ENCODE measurements around the gene SLC2A3. TPM values are rescaled to one million over a fixed set of nuclear protein-coding genes. Genes with fewer than 3 reads are reported as not detected.
"Not testable (repeated sequence)": the region's sequence is repeated elsewhere in the genome, so short reads cannot be mapped to it uniquely, and the experiment has no call there.

SLC2A3 gene
- total RNA-seq, 1 experiment from 2014 or later, result 3,303 TPM

DNA sequence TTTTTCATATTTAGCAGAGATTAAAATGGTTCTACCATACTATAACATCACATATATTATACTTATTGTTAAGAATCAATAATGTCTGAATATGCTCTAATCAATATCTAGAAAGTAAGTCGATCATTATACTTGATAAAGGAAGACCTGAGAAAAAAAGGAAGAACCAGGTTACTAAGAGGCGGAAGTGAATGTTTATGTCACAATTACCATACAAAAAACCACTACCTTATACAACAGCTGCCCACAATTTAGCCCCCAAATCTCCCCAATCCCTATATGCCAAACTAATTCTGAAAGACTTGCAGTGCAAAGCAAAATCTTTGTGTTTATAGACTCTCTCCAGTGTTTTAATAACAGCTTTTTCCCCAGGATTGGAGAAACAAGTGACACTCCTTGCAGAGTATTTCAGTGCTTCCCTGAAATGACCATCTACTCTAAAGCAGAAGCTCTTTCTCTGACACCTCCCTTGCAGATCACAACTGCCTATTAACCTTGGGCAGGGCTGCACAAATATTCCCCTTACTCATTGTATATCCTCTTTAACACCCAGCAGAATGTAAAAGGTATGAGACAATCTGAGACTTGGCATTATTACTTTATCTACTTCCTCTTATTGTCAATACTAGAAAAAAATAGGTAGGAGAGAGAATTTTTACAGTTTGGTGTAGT, 12.7 kb upstream of the SLC2A3 start:
- H3K4me3 Mint-ChIP-seq (ENCODE audit: unreplicated experiment), result peak overlapping the region; percentile 13
- POLR2A ChIA-PET, result interaction anchor here (1.0 to 1.3 kb wide), 3 partner anchors 11 to 13 kb away, joined by 4 to 25 read pairs (median 4); partner anchors contain the start of gene SLC2A3

DNA sequence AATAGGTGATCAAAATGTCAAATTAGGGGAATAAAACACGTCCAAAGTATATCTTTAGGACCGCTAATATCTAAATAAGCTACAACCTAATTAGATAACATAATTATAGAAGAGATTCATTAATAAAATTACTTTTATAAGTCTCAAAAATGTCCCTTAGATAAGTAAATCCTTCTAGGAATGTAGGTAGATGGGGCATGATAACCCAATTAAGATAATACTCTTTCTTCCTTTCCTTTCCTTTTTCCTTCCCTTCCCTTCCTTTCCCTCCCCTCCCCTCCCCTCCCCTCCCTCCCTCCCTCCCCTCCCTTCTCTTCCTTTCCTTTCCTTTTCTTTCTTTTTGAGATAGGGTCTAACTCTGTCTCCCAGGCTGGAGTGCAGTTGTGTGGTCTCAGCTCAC, 11.0 kb upstream of the SLC2A3 start:
- ChIA-PET POLR2A (interaction anchor here (0.5 kb wide), 1 partner anchor 11 kb away, joined by 4 read pairs; no protein-coding TSS in a partner anchor), CTCF (interaction anchor here (1.2 kb wide), 1 partner anchor 14 kb away, joined by 3 read pairs; no protein-coding TSS in a partner anchor)
- intact Hi-C loops (cut with micrococcal nuclease; ENCODE audit: unreplicated experiment), result no loop called here
- no TSS peak for BruUV-seq (replicated peaks)
- Mint-ChIP-seq H3K4me3 (ENCODE audit: unreplicated experiment) (no peak overlapping the region), H3K27me3 (ENCODE audit: insufficient read depth, unreplicated experiment) (no peaks in the 10 kb centered on the region), H3K27ac (ENCODE audit: unreplicated experiment) (no peak overlapping the region), H3K9me3 (ENCODE audit: unreplicated experiment) (no peaks in the 10 kb centered on the region), H3K36me3 (ENCODE audit: insufficient read depth, unreplicated experiment) (no peaks in the 10 kb centered on the region), H3K4me1 (ENCODE audit: low read depth, unreplicated experiment) (peaks cover 16% of the 10 kb centered on the region)
- TF ChIP-seq, protein P1, sequence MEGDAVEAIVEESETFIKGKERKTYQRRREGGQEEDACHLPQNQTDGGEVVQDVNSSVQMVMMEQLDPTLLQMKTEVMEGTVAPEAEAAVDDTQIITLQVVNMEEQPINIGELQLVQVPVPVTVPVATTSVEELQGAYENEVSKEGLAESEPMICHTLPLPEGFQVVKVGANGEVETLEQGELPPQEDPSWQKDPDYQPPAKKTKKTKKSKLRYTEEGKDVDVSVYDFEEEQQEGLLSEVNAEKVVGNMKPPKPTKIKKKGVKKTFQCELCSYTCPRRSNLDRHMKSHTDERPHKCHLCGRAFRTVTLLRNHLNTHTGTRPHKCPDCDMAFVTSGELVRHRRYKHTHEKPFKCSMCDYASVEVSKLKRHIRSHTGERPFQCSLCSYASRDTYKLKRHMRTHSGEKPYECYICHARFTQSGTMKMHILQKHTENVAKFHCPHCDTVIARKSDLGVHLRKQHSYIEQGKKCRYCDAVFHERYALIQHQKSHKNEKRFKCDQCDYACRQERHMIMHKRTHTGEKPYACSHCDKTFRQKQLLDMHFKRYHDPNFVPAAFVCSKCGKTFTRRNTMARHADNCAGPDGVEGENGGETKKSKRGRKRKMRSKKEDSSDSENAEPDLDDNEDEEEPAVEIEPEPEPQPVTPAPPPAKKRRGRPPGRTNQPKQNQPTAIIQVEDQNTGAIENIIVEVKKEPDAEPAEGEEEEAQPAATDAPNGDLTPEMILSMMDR (IDR thresholded peaks at IDR 0.05; ENCODE audit: insufficient read depth in 1 of 2, low read depth in 1 of 2, low read length in 1 of 2, severe bottlenecking in 1 of 2, unreplicated experiment in 1 of 2), result no peak
- no peak for DNase-seq
- Histone ChIP-seq H3K27me3 (replicated peaks; ENCODE audit: control insufficient read depth, insufficient read depth, low read length) (no peaks in the 10 kb centered on the region), H3K4me3 (ENCODE audit: low read depth, low read length) (no peak overlapping the region), H3K36me3 (ENCODE audit: control insufficient read depth, insufficient read depth, low read length) (no peaks in the 10 kb centered on the region), H3K4me1 (peaks cover 22% of the 10 kb centered on the region), H3K9me3 (no peaks in the 10 kb centered on the region)

More for the DNA sequence above, 12.7 kb upstream of the SLC2A3 start:
- DNase-seq, result no peak
- H3K4me1 Mint-ChIP-seq (ENCODE audit: low read depth, unreplicated experiment), result peaks cover 18% of the 10 kb centered on the region
- peaks cover 22% of the 10 kb centered on the region for H3K4me1 ChIP-seq
- TF ChIP-seq, protein P1 (IDR thresholded peaks at IDR 0.05; ENCODE audit: insufficient read depth in 1 of 2, low read depth in 1 of 2, low read length in 1 of 2, severe bottlenecking in 1 of 2, unreplicated experiment in 1 of 2), result no peak
- CTCF ChIA-PET, result interaction anchor here (0.6 to 1.5 kb wide), 5 partner anchors 12 to 88 kb away, joined by 4 to 7 read pairs (median 4); partner anchors contain the start of gene SLC2A3
- BruUV-seq (replicated peaks), result no TSS peak
- no peaks in the 10 kb centered on the region for H3K27me3 ChIP-seq (replicated peaks; ENCODE audit: control insufficient read depth, insufficient read depth, low read length)
- H3K36me3 ChIP-seq (ENCODE audit: control insufficient read depth, insufficient read depth, low read length), result no peaks in the 10 kb centered on the region
- intact Hi-C loops (cut with micrococcal nuclease; ENCODE audit: unreplicated experiment), result no loop called here
- H3K4me3 ChIP-seq (ENCODE audit: low read depth, low read length), result no peak overlapping the region
- no peaks in the 10 kb centered on the region for H3K9me3 ChIP-seq
- peaks cover 3% of the 10 kb centered on the region for H3K36me3 Mint-ChIP-seq (ENCODE audit: insufficient read depth, unreplicated experiment)
- no peaks in the 10 kb centered on the region for H3K9me3 Mint-ChIP-seq (ENCODE audit: unreplicated experiment)
- no peaks in the 10 kb centered on the region for H3K27me3 Mint-ChIP-seq (ENCODE audit: insufficient read depth, unreplicated experiment)
- peak overlapping the region; percentile 18 for H3K27ac Mint-ChIP-seq (ENCODE audit: unreplicated experiment)

DNA sequence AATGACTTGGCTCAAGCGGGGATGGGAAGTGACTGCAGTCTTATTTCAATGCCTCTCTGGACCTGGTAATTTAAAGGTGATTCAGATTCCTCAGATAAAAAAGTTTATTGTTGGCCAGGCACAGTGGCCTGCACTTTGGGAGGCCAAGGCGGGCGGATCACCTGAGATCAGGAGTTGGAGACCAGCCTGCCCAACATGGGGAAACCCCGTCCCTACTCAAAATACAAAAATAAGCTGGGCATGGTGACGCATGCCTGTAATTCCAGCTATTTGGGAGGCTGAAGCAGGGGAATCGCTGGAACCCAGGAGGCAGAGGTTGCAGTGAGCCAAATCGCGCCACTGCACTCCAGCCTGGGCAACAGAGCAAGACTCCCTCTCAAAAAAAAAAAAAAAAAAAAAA, 8.8 kb upstream of the SLC2A3 start:
- H3K36me3 Mint-ChIP-seq (ENCODE audit: insufficient read depth, unreplicated experiment); H3K4me3 ChIP-seq (ENCODE audit: low read depth, low read length); H3K9me3 ChIP-seq; DNase-seq; H3K9me3 Mint-ChIP-seq (ENCODE audit: unreplicated experiment); H3K36me3 ChIP-seq (ENCODE audit: control insufficient read depth, insufficient read depth, low read length); H3K27ac Mint-ChIP-seq (ENCODE audit: unreplicated experiment); H3K4me3 Mint-ChIP-seq (ENCODE audit: unreplicated experiment); H3K27me3 ChIP-seq (replicated peaks; ENCODE audit: control insufficient read depth, insufficient read depth, low read length); H3K27me3 Mint-ChIP-seq (ENCODE audit: insufficient read depth, unreplicated experiment); intact Hi-C loops (cut with micrococcal nuclease; ENCODE audit: unreplicated experiment); CTCF ChIA-PET; BruUV-seq (replicated peaks): not testable (repeated sequence)
- POLR2A ChIA-PET, result interaction anchor here (0.7 kb wide), 1 partner anchor 9 kb away, joined by 4 read pairs; the partner anchor contains the start of gene SLC2A3
- peaks cover 22% of the 10 kb centered on the region for H3K4me1 Mint-ChIP-seq (ENCODE audit: low read depth, unreplicated experiment)
- peaks cover 26% of the 10 kb centered on the region for H3K4me1 ChIP-seq
